GM23338 (cell line): ENCODE measurements around the gene KRT9.

Experiments used
- CREB1 ChIP-seq: fragments of 250-450 bp; sonication (Bioruptor Pico); IDR thresholded peaks from 2 replicates; pipeline ENCODE4 v1.5.0; 2020; ENCODE audit warnings: low read depth, mild to moderate bottlenecking, moderate library complexity
- EZH2 ChIP-seq: fragments of 200-600 bp; sonication (generic); IDR thresholded peaks from one replicate; pipeline ENCODE4 v1.8.0; 2017; ENCODE audit warnings: antibody characterized with exemption, mild to moderate bottlenecking, low read depth; ENCODE audit not compliant: unreplicated experiment
- ZNF331 ChIP-seq: fragments of 250-450 bp; sonication (Bioruptor Pico); IDR thresholded peaks from 2 replicates; pipeline ENCODE4 v1.5.0; 2020; ENCODE audit warnings: low read depth, mild to moderate bottlenecking, moderate library complexity
- TF ChIP-seq, protein P1 (sequence below): IDR thresholded peaks from one replicate; pipeline ENCODE4 v1.6.1; 2018; ENCODE audit warnings: antibody characterized with exemption; ENCODE audit not compliant: unreplicated experiment
- TF ChIP-seq, protein P2 (sequence below), 2 experiments: fragments of 200-600 bp in 1 of 2; sonication (generic) in 1 of 2; conservative IDR thresholded peaks; 2 replicates each; pipeline versions ENCODE4 v1.5.1 to v1.6.1; 2016 to 2017; ENCODE audit warnings: antibody characterized with exemption in 2 of 2, low read depth in 2 of 2, mild to moderate bottlenecking in 2 of 2, moderate library complexity in 1 of 2

DNA sequence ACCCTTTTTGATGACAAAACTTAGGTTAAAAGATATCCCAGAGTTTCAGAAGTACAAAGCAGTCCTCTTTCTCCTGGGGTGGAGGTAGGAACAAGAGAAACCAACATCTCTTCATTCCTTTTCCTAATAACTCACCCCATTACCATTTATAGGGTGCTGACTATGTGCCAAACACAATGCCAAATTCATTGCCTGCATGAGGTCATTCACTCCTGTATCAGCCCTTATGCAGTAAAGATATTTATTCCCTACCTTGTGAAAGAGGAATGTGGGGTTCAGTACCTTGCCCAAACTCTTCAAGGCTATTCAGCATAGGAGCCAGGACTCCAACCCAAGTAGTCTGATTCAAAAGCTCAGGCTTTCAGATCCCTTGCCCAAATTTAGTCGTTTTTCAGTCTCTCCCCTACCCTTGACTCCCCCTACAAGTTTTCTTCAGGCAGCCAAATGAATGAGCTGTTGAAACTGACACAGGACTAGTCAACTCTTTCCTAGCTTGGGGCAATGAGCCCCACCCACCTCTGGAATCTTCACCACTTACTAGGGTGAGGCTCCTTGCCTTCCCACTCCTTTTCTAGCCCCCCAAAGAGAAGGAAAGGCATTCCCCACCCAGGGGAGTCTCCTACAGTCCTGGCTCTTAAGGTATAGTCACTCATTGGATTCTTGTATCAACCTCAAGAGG lies 9.0 kb upstream of the KRT9 start:
- TF ChIP-seq, protein P1, sequence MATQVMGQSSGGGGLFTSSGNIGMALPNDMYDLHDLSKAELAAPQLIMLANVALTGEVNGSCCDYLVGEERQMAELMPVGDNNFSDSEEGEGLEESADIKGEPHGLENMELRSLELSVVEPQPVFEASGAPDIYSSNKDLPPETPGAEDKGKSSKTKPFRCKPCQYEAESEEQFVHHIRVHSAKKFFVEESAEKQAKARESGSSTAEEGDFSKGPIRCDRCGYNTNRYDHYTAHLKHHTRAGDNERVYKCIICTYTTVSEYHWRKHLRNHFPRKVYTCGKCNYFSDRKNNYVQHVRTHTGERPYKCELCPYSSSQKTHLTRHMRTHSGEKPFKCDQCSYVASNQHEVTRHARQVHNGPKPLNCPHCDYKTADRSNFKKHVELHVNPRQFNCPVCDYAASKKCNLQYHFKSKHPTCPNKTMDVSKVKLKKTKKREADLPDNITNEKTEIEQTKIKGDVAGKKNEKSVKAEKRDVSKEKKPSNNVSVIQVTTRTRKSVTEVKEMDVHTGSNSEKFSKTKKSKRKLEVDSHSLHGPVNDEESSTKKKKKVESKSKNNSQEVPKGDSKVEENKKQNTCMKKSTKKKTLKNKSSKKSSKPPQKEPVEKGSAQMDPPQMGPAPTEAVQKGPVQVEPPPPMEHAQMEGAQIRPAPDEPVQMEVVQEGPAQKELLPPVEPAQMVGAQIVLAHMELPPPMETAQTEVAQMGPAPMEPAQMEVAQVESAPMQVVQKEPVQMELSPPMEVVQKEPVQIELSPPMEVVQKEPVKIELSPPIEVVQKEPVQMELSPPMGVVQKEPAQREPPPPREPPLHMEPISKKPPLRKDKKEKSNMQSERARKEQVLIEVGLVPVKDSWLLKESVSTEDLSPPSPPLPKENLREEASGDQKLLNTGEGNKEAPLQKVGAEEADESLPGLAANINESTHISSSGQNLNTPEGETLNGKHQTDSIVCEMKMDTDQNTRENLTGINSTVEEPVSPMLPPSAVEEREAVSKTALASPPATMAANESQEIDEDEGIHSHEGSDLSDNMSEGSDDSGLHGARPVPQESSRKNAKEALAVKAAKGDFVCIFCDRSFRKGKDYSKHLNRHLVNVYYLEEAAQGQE, result no peak
- TF ChIP-seq, protein P2, sequence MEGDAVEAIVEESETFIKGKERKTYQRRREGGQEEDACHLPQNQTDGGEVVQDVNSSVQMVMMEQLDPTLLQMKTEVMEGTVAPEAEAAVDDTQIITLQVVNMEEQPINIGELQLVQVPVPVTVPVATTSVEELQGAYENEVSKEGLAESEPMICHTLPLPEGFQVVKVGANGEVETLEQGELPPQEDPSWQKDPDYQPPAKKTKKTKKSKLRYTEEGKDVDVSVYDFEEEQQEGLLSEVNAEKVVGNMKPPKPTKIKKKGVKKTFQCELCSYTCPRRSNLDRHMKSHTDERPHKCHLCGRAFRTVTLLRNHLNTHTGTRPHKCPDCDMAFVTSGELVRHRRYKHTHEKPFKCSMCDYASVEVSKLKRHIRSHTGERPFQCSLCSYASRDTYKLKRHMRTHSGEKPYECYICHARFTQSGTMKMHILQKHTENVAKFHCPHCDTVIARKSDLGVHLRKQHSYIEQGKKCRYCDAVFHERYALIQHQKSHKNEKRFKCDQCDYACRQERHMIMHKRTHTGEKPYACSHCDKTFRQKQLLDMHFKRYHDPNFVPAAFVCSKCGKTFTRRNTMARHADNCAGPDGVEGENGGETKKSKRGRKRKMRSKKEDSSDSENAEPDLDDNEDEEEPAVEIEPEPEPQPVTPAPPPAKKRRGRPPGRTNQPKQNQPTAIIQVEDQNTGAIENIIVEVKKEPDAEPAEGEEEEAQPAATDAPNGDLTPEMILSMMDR (conservative IDR thresholded peaks at IDR 0.05; ENCODE audit: low read depth in 2 of 2), result no peak
- TF ChIP-seq EZH2 (no peak), CREB1 (CRISPR knock-in tag) (no peak), ZNF331 (CRISPR knock-in tag) (no peak)
